ENCODE data around the gene SPINK6.

Gene SPINK6

DNA sequence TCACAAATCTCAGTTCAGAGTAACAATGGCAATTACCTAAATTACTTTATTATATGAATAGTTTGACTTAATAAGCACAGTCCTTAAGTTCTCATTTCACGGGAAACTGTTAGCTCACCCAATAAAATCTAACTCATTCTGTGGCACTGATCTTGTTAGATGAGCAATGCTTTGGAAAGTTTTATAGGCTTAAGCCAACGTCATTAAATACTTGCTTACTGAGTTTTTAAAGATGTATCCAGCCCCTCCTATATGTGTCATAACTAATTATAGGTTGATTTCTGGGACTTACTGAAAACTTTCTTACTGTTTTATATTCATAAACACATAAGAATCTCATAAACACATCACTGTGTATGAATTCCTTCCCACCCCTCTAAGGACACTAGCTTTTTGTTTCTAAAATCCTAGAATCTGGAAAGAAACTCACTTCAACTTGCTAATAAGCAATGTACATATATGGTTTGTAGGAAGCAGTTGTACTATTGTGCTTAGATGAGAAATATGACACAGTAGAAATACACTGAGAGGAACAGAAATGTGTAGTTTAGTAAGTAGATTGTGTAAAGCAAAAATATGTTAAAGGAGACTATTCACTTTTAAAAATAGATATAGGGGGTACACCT, 21.4 kb downstream of the SPINK6 start:
- DNase-seq = no peak

DNA sequence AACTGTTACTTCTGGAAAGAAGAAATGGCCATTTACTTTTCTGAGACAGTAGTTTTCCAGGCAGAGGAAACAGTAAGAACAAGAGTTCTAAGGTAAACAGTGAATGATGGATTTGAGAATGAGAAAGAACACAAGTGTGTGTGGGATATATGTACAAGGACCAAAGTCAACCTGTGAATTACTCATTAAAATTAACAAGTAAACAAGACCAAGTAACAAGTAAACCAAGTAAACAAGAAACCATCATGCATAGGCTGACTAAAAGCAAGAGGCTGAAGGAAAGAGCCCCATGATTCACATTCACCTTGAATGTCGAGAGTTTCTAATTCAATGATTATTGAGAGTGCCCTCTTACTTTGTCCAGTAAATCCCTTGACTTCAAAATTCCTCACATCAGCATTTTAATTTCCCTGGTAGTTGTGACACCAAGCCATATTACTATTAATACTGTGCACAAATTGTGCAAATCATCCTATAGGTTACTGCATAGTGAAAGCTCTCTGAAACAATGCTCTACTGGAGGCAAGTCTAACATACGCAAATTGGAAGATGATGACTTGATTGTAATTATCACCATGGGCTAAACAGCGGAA, 25.6 kb downstream of the SPINK6 start:
- no peak for DNase-seq

DNA sequence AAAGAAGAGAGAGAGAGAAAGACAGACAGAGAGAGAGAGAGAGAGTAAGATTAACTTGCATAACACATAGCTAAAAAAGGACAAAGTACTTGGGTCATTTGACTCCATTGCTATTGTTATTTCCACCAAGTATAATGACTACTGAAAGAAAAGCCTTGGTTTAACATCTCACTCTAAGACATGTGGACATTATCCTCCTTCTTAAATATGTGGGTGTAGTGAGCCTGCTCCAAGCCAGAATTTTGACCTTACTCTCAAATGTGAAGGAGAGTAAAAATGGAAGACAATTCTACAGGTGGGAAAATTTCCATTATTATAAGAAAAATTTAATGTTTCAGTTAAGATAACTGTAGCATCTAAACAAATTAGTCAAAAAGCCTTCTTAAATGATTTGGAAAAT, 27.0 kb downstream of the SPINK6 start:
- no peak for DNase-seq

DNA sequence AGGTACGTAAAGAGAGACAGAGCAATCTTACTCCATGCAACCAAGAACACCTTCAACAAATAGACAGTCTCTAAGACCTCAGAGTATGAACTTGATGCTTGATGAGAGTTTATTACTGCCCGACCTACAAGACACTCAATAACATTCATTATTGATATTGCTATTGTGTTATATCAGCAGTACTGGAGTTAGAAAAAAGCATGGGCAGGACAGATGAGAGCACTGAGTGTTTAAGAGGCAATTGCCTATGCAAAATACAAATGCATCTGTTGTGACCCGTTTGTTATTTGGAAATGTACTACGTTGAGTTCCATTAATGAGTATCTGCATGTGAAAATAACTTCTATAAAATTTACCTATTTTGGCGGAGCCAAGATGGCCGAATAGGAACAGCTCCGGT, 27.4 kb downstream of the SPINK6 start:
- DNase-seq = no peak

DNA sequence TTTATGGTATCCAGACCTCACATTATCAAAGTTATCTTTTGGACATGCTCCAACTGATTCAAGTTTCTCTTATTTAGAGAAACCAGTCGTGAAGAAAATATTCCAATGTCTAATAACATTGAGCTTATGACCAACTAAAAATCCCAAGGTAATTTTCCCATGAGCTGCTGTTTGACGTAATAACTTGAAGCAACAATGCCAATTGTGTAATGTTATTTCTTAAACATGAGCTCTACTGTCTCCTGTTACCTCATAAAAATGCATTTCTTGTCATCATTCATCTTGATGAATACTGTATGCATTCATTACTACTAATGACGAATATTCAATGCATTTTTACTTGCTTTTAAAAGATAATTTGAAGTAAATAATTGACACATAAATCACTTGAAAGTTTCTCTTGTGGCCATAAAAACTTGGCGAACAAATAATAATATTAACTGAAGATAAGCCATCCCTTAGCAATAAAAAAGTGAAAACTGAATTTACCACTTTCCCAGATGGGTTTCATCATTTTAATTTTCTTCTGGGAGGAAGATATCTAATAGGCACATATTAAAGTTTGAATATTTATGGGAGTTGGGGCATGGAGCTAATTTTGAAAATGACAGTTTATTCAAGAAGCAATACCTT, 35.1 kb downstream of the SPINK6 start:
- DNase-seq = no peak

DNA sequence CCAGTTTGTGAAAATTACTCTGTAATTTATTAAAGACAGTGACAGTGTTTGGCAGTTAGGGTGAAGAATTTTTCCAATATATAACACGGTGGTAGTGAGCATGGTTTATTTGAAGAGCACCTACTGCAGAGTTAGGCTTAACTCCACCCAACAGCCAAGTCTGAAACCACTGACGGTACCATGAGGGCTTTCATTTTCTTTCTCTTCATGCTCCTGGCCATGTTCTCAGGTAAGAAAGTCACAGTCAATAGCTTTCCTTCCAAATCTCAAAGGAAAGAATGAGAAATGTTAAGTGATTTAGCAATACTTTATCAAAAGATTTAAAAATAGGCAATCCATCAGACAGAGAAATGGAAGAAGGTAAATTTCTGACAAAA, 35.6 kb downstream of the SPINK6 start, which contains the start of gene MARCOL:
Gene MARCOL (plus strand): TSS at position 108 of the 377 bp plus-strand sequence. CDS start 73 bp downstream, at position 181.
- DNase-seq = no peak

DNA sequence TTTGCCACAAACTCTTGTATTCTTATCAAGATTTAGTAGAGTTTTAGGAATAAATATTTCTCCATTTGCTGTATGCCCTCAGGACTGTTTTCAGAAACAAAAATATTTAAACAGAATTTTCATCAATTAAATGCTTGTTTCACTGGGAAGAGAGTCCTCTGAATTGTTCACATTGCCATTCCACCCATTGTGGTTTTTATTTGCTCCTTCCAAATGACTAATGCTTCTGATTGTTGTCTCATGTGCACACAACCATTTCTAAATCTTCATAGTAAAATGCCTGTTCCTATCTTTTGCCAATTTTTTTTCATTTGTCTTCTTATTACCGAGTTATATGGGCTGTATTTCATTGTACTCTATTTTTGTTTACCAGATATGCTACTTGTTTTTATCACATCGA, 46.1 kb downstream of the SPINK6 start:
- no peak for DNase-seq

DNA sequence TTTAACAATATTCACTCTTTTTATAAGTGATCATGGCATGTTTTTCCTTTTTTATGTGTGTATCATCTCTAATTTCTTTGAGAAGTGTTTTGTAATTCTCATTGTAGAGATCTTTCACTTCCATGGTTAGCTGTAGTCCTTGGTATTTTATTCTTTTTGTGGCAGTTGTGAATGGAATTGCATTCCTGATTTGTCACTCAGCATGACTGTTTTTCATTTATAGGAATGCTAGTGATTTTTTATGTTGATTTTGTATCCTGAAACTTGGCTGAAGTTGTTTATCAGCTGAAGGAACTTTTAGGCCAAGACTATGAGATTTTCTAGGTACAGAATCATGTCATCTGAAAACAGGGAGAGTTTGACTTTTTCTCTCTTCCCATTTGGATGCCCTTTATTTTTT, 52.6 kb downstream of the SPINK6 start:
- no peak for DNase-seq

DNA sequence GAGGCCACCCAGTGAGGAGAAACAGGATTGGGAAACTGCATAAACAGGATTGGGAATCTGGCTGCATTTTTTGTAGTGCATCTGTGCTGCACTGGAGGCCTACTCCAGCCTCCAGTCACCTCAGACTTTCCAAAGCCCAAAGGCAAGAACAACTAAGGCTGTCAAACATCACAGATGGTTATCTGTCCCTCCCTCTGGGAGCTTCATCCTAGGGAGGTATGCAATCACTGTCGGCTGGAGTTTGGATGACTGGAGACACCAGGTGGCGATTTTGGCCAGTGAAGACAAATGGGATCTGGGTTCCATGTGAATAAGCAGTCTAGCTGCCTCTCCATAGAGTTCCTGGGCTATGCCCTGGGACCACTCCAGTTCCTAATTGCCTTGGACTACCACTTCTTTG, 56.4 kb downstream of the SPINK6 start:
- no peak for DNase-seq

DNA sequence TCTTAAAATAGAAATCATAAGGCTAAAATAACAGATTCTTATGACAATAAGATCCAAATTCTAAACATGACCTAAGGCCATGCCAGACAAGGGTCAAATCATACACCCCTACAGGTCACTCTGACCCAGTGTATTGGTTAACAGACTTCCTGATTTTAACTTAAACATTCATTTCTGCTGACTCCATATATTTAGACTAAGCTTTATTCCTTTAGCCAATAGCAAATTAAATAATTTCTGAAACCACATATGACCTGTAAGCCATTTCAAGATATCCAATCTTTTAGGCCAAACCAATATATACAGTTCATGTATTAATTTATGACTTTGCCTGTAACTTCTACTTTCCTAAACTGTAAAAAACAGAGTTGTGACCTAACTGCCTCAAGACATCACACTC, 58.4 kb downstream of the SPINK6 start:
- no peak for DNase-seq

All from 8988T (cell line).